Measurements from ENCODE around the gene RANBP10. TPM values are rescaled to one million over a fixed set of nuclear protein-coding genes. Genes with fewer than 3 reads are reported as not detected.
"Not testable (repeated sequence)": the region's sequence is repeated elsewhere in the genome, so short reads cannot be mapped to it uniquely, and the experiment has no call there.

The RANBP10 gene
- total and polyA plus RNA-seq, 10 of the 15 experiments (the other 5 are each of a cell fraction or from before 2014, with no cell fraction given) = 1.2 to 20.4 (median 10.8) TPM

GRCh38 chr16:67751331-67751730 is 55.0 kb downstream of the RANBP10 start:
- H3K4me2 ChIP-seq (ENCODE audit: control insufficient read depth, insufficient read depth); FAIRE-seq; H3K9me3 ChIP-seq (replicated peaks; ENCODE audit: control insufficient read depth, insufficient read depth, low read length); H3K79me2 ChIP-seq (ENCODE audit: control insufficient read depth, insufficient read depth, low read length); H3K4me3 ChIP-seq; H3K36me3 ChIP-seq (ENCODE audit: control insufficient read depth in 2 of 2, insufficient read depth in 2 of 2, low read length in 1 of 2); H3K27me3 ChIP-seq (replicated peaks in 1 of 2; ENCODE audit: control insufficient read depth in 2 of 2, insufficient read depth in 2 of 2, low read length in 1 of 2); H2AFZ ChIP-seq (ENCODE audit: control insufficient read depth, low read depth, low read length); DNase-seq (ENCODE audit: low read depth, low spot score); in situ Hi-C loops (cut with MboI); intact Hi-C loops (cut with micrococcal nuclease; ENCODE audit: unreplicated experiment); H4K20me1 ChIP-seq (ENCODE audit: control insufficient read depth, insufficient read depth); H3K27ac ChIP-seq (ENCODE audit: control insufficient read depth, insufficient read depth); ATAC-seq; BruUV-seq (replicated peaks); H3K9ac ChIP-seq (ENCODE audit: control insufficient read depth, insufficient read depth, low read length): not testable (repeated sequence)
- peaks cover 28% of the 10 kb centered on the region for H3K4me1 ChIP-seq (ENCODE audit: control insufficient read depth, insufficient read depth, low read length)
- ChIA-PET CTCF (interaction anchor here (1.0 to 1.6 kb wide), 5 partner anchors 11 to 323 kb away, joined by 3 to 4 read pairs (median 4); no protein-coding TSS in a partner anchor), RAD21 (ENCODE audit: unreplicated experiment) (interaction anchor here (1.0 to 1.4 kb wide), 2 partner anchors 9 to 48 kb away, joined by 3 read pairs; no protein-coding TSS in a partner anchor), SMC1A (ENCODE audit: uncharacterized antibody, unreplicated experiment) (interaction anchor here (0.8 to 1.6 kb wide), 3 partner anchors 10 to 55 kb away, joined by 3 to 4 read pairs (median 3); partner anchors contain the start of gene TSNAXIP1), POLR2A (interaction anchor here (0.7 kb wide), 1 partner anchor 30 kb away, joined by 6 read pairs; no protein-coding TSS in a partner anchor)
- WGBS (ENCODE audit: insufficient coverage, insufficient replicate concordance, low lambda C conversion rate, missing lambda C conversion rate) = 97% methylated on average over 3 of the region's 3 CpGs

- Histone ChIP-seq H2AFZ (ENCODE audit: control insufficient read depth, low read depth, low read length) (no peak overlapping the region; the same call in 1 of the 2 replicates), H3K4me1 (ENCODE audit: control insufficient read depth, insufficient read depth, low read length) (peaks cover 28% of the 10 kb centered on the region), H3K27me3 (replicated peaks in 1 of 2; ENCODE audit: control insufficient read depth in 2 of 2, insufficient read depth in 2 of 2, low read length in 1 of 2) (no peaks in the 10 kb centered on the region), H3K4me3 (0 out of 2 replicates have a peak overlapping the region, but pooled peaks have one; percentile 27), H3K36me3 (ENCODE audit: control insufficient read depth in 2 of 2, insufficient read depth in 2 of 2, low read length in 1 of 2) (peaks cover 0 to 1% of the 10 kb centered on the region in 2 experiments; a peak in 2 of 4 replicates), H3K9ac (ENCODE audit: control insufficient read depth, insufficient read depth, low read length) (no peak overlapping the region; the same call in 1 of the 2 replicates), H3K27ac (ENCODE audit: control insufficient read depth, insufficient read depth) (peak overlapping the region; percentile 35), H3K4me2 (ENCODE audit: control insufficient read depth, insufficient read depth) (peak overlapping the region; percentile 45), H3K79me2 (ENCODE audit: control insufficient read depth, insufficient read depth, low read length) (peaks cover 5% of the 10 kb centered on the region), H3K9me3 (replicated peaks; ENCODE audit: control insufficient read depth, insufficient read depth, low read length) (no peaks in the 10 kb centered on the region), H4K20me1 (ENCODE audit: control insufficient read depth, insufficient read depth) (no peaks in the 10 kb centered on the region)
- intact Hi-C loops (cut with micrococcal nuclease; ENCODE audit: unreplicated experiment) = no loop called here
- no TSS peak for BruUV-seq (replicated peaks)
- 19% methylated on average over 4 of the region's 6 CpGs for WGBS (ENCODE audit: insufficient coverage, insufficient replicate concordance, low lambda C conversion rate, missing lambda C conversion rate)
- CTCF ChIA-PET = interaction anchor here (0.6 to 1.6 kb wide), 4 partner anchors 10 to 380 kb away, joined by 3 to 4 read pairs (median 4); no protein-coding TSS in a partner anchor
- SMC1A ChIA-PET (ENCODE audit: uncharacterized antibody, unreplicated experiment) = interaction anchor here (0.8 to 1.6 kb wide), 3 partner anchors 11 to 56 kb away, joined by 3 to 4 read pairs (median 3); partner anchors contain the start of gene TSNAXIP1
- POLR2A ChIA-PET = interaction anchor here (0.6 to 0.7 kb wide), 2 partner anchors 36 to 428 kb away, joined by 3 to 5 read pairs; no protein-coding TSS in a partner anchor
- peak; percentile 61 for DNase-seq (ENCODE audit: low read depth, low spot score)
- in situ Hi-C loops (cut with MboI) = no loop called here
- peak; percentile 84 for ATAC-seq
- RAD21 ChIA-PET (ENCODE audit: unreplicated experiment) = interaction anchor here (1.4 kb wide), 1 partner anchor 49 kb away, joined by 3 read pairs; no protein-coding TSS in a partner anchor
- peak; percentile 47 for FAIRE-seq
- TF ChIP-seq POU2F2 (IDR thresholded peaks at IDR 0.05; ENCODE audit: borderline replicate concordance, low read depth, low read length) (peak; percentile 88), PBX3 (IDR thresholded peaks at IDR 0.05; ENCODE audit: insufficient replicate concordance, low read depth, low read length) (peak; percentile 53), PKNOX1 (IDR thresholded peaks at IDR 0.05) (peak; percentile 69), TCF12 (IDR thresholded peaks at IDR 0.05; ENCODE audit: low read depth, low read length) (peak; percentile 67; the same call in 1 of the 2 replicates), MTA3 (IDR thresholded peaks at IDR 0.05; ENCODE audit: borderline replicate concordance, low read length) (no peak), TCF3 (IDR thresholded peaks at IDR 0.05; ENCODE audit: borderline replicate concordance, insufficient read depth, low read depth, low read length) (peak; percentile 76; the same call in 1 of the 2 replicates), HDGF (IDR thresholded peaks at IDR 0.05) (no peak), ZBTB40 (IDR thresholded peaks at IDR 0.05; ENCODE audit: borderline replicate concordance) (no peak), SIX5 (IDR thresholded peaks at IDR 0.05; ENCODE audit: low read depth, low read length, severe bottlenecking) (no peak)
These were observed 55.9 kb downstream of the RANBP10 start for GRCh38 chr16:67750466-67750865.
